ENCODE results near the gene KHDC4.

The KHDC4 gene

DNA sequence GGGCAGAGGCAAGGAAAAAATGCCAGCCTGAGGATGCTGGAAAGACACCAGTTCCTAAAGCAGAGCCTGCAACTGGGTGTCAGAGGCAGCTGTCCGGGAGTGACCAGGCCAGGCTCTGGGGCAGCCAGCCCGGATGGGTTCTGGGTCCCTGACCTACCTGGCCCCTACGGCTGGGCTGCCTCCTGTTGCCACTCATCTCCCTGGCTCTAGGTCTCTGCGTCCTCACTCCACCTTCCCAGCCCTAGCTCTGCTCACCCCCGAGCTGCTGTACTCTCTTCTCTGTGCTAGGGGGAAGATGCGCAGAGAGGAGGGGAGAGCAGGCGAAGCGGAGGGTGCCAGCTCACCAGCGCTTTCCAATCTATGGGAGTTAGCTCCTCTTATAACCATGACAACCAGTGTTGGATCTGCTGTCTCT lies 35.2 kb upstream of the KHDC4 start:
- DNase-seq (ENCODE audit: low spot score): no peak

DNA sequence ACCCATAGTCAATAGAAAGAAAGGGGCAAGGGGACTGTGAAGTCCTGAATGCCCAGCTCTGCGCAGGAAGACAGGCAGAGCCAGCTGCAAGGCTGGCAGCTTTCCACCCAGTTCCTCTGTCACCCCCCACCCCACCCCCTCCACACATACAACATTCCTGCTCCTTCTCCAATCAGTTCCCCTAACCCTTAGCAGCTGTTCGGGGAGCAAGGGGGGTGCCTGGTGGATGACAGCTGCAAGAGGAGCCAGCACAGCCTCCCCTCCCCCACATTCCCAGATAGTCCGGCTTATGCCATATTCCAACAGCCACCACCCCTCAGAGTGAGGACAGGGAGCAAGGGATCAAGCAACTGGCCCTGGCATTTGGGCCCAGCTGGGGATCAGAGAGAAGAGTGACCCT lies 34.5 kb upstream of the KHDC4 start:
- DNase-seq (ENCODE audit: low spot score): no peak

DNA sequence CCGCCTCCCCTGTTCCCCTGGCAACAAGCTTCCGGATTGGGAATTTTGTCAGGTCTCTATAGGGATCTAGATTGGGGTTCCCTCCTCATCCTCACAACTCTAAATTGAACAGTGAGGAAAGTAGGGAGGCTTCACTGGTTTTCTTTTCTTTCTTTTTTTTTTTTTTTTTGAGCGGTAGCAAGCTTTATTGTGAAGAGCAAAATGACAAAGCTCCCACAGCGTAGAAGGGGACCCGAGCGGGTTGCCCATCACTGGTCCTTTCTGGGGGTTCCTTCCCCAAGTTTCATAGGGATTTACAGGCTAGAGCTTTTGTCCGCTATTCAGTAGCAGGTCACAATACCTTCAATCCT lies 33.8 kb upstream of the KHDC4 start:
- DNase-seq (ENCODE audit: low spot score): no peak

DNA sequence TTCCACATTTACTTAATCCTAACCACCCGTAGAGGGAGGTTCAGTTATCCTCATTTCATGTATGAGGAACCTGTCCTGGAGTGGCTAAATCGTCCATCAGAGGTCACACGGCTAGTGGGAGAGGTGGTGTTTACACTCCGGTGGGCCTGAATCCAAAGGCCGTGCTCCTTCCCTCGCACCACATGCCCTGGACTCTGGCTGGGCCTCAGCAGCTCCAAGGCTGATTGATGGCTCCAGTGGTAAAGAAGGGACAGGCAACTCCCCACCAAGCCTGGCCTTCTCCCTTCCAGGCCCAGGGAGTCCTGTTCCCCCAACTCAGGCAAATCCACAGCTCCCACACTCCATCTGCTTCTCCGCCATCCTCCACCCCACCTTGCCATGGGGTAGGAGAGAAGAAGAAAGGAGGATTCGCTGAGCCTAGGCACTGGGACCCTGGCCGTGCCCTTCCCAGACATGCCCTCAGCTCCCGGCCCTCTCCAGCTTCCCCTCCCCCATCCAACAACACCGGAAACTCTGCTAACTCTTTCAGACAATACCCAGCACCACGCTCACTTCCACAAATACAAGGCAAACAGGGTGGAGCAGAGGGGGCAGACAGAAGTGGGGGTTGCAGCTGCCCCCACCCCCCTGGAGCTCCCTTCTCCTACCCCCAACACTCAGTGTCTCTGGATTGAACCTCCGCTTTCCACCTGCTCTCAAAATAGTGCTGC lies 33.3 kb upstream of the KHDC4 start:
- no peak for DNase-seq (ENCODE audit: low spot score)

GRCh38 chr1:155966750-155967149 lies 32.5 kb upstream of the KHDC4 start:
- no peak for DNase-seq (ENCODE audit: low spot score)

DNA sequence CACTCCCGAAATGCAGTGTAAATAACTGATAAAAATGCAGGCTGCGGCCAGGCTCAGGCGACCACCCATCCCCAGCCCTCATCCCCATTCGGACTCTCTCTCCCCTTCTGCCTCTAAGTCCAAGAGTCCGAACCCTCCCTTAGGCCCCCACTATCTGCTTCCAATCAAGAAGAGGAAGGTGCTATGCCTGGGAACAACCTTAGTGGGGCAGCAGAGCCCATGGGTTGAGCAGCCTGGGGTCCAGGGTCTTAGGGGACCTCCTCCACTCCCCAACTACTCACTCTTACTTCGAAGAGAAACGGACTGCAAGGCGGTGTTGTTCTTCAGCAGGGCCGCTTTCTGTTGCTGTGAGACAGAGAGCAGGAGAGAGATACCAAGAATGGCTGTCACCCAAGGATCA lies 31.9 kb upstream of the KHDC4 start:
- no peak for DNase-seq (ENCODE audit: low spot score)

- no peak for DNase-seq (ENCODE audit: low spot score)
These were observed 30.0 kb upstream of the KHDC4 start for GRCh38 chr1:155964193-155964592.

- DNase-seq (ENCODE audit: low spot score): no peak
These were observed 28.5 kb upstream of the KHDC4 start for GRCh38 chr1:155962599-155963211.

DNA sequence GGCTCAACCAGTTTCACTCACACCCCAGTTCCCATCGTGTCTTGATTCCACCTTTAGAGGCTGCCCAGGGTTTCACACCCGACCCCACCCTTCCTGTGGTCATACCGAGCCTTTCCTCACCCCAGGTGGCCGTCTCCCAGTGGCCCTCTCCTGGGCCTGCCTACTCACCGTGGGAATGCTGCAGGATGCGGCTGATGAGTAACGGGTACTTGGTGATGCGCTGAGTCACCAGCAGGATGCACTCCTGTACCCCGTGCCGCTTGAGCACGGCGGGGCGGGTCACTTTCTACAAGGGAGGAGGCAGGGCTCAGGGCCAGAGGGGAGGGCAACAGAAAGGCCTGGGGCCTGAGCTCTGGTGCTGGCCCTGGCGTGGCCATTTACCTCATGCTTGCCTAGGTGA lies 27.7 kb upstream of the KHDC4 start:
- DNase-seq (ENCODE audit: low spot score): peak; percentile 87

GRCh38 chr1:155960081-155960745 lies 26.0 kb upstream of the KHDC4 start:
- no peak for DNase-seq (ENCODE audit: low spot score)

GRCh38 chr1:155957411-155957915 lies 23.2 kb upstream of the KHDC4 start:
- no peak for DNase-seq (ENCODE audit: low spot score)

GRCh38 chr1:155954645-155955044 lies 20.4 kb upstream of the KHDC4 start:
- DNase-seq (ENCODE audit: low spot score): no peak

GRCh38 chr1:155952505-155952890 lies 18.3 kb upstream of the KHDC4 start:
- no peak for DNase-seq (ENCODE audit: low spot score)

DNA sequence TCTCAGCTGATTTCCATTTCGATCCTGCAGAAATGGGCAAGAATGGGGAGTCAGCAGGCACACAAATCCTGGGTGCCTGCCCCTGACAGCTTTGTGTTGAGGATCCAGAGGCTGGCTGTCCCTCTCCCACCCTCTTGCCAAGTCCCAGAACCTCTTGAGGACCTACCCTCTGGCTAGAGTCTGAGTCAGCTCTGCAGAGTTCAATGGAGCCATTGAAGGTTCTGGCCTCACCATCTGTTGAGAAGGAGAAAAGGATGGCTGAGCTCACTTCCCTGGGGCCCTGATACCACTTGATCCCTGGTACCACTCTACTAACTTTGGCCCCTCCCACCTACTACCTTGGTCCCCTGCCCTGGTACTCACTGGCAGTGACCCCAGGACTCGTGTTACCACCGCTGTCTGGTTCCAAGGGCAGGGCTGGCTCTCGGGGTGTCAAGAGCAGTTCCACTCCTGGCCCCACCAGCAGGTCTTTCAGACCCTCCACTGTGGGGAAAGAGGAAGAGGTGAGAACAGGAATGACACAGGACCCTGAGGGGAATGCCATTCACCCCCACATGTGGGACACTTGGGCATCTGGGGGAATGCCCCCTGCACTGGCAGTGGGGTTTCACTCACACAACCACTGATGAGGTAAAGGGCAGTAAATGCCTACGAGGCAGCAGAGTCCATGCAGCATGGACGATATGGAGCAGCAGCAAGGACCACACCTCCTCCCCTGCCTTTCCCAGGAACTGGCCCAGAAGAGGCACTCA lies 17.7 kb upstream of the KHDC4 start:
- DNase-seq (ENCODE audit: low spot score): no peak

GRCh38 chr1:155950829-155951228 lies 16.6 kb upstream of the KHDC4 start:
- no peak for DNase-seq (ENCODE audit: low spot score)

DNA sequence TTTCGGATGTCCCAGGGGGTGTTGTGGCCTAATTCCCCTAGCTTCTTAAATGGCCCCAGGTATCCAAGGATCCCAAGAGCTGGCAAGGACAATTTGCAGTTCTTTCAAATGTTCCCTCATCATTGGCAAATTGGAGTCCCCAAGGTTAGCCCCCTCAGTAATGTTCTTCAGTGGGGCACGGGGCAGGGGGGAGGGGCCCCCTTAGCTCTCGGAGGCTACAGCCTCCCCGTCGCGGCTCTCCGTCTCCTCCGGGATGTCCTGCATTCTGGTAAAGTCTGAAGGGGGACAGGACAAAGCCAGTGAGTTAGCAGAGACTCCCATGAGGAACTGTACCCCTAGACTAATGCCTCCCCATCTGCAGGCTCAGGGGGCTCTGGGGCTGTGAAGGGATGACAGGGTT lies 13.5 kb upstream of the KHDC4 start:
- DNase-seq (ENCODE audit: low spot score): no peak

DNA sequence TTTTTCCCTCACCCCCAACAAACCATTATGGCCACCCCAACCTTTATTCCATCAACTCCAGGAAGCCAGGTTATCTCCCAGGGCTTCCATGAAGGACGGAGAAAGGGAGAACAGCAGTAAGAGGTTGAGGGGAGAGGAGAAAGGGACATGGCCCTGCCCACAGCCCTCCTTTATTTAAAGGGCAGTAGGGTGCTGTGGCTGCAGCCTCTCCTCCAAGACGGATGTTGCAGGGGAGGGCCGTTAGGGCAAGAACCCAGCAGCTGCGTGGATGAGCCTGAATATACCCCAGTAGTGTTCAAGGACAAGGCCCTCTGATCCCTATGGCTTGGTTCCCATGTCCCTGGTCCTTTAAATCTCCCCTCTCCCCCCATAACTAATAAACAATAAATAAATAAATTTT lies 13.1 kb upstream of the KHDC4 start:
- no peak for DNase-seq (ENCODE audit: low spot score)

DNA sequence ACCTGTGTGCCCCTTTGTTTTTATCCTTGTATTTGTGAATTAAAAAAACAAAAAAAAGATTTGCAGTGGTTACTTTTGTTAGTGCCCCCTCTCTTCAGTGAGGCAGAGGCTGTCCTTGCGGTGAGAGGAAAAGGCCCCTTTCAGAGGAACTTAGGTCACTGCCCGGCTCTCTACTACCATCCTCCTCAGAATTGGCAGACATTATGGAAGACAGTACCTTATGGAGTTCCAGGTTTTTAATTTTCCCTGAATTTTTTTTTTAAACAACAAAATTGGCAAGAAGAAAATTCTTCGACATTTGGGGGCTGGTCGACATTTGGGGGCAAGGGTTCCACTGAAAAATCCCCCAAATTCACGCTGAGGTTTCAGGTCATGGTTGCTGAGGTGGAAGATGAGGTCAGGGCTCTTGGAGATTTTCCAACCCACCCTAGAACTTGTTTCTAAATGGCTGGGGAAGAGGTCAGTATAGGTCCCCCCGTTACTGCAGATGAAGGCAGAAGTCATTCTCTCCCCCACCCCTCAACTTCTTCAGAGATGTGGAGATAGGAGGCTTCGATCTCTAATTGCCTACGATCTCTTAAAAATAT lies 12.5 kb upstream of the KHDC4 start:
- DNase-seq (ENCODE audit: low spot score): no peak

- no peak for DNase-seq (ENCODE audit: low spot score)
These were observed 10.2 kb upstream of the KHDC4 start for GRCh38 chr1:155944444-155944799.

DNA sequence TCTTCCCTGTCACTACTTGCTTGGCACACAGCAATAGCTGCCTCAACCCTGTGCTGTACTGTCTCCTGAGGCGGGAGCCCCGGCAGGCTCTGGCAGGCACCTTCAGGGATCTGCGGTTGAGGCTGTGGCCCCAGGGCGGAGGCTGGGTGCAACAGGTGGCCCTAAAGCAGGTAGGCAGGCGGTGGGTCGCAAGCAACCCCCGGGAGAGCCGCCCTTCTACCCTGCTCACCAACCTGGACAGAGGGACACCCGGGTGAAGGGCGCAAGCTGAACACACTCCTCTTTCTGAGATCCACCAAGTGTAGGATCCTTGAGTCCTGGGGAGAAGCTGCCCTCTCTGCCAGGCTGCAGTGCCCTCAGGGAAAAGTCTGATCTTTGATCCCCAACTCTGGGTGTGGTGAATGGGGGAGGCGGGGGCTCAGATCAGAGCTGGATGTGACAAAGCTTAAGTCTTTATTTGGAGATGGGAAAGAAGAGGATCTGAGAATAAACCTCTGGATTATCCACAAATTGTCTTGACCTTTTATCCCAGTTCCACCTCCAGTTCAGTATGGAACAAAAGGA lies 8.4 kb upstream of the KHDC4 start:
- DNase-seq (ENCODE audit: low spot score): no peak

- no peak for DNase-seq (ENCODE audit: low spot score)
These were observed 7.8 kb upstream of the KHDC4 start for GRCh38 chr1:155941845-155942531.

Measured in LoVo (cell line).